ENCODE measurements around the gene TXNRD2. TPM values are rescaled to one million over a fixed set of nuclear protein-coding genes. Genes with fewer than 3 reads are reported as not detected.
"Not testable (repeated sequence)": the region's sequence is repeated elsewhere in the genome, so short reads cannot be mapped to it uniquely, and the experiment has no call there.

The TXNRD2 gene
- total RNA-seq, 1 donor from 2014 or later: 0.19 TPM

GRCh38 chr22:19884161-19884953 lies 57.3 kb downstream of the TXNRD2 start:
- Mint-ChIP-seq H3K9me3 (no peaks in the 10 kb centered on the region), H3K4me1 (peaks cover 31% of the 10 kb centered on the region), H3K36me3 (no peaks in the 10 kb centered on the region), H3K27ac (no peak overlapping the region), H3K27me3 (ENCODE audit: insufficient read depth, low read depth) (peaks cover 7% of the 10 kb centered on the region), H3K4me3 (no peak overlapping the region)
- no peak overlapping the region for H2AFZ ChIP-seq (replicated peaks)
- no peaks in the 10 kb centered on the region for H3K9me3 ChIP-seq (ENCODE audit: low read depth)
- peaks cover 8% of the 10 kb centered on the region for H3F3A ChIP-seq (ENCODE audit: low read depth)
- peaks cover 13% of the 10 kb centered on the region for H3K27me3 ChIP-seq
- H3K79me2 ChIP-seq (ENCODE audit: low read depth): no peaks in the 10 kb centered on the region
- H3K27ac ChIP-seq: no peak overlapping the region
- H3K4me3 ChIP-seq: no peak overlapping the region
- H3K4me1 ChIP-seq: peaks cover 22% of the 10 kb centered on the region
- no peaks in the 10 kb centered on the region for H4K20me1 ChIP-seq (ENCODE audit: low read depth)
- TF ChIP-seq CTCF (IDR thresholded peaks at IDR 0.05): no peak
- no peak for TF ChIP-seq EZH2 (IDR thresholded peaks at IDR 0.05)
- TF ChIP-seq EZH2phosphoT487 (IDR thresholded peaks at IDR 0.05): no peak
- no peaks in the 10 kb centered on the region for H3K36me3 ChIP-seq
- no peak overlapping the region for H3K9ac ChIP-seq
- DNase-seq (ENCODE audit: low spot score): no peak
- H3K4me2 ChIP-seq: no peak overlapping the region

- H3K4me1 Mint-ChIP-seq: peaks cover 38% of the 10 kb centered on the region
- H3K36me3 ChIP-seq; H3K9me3 Mint-ChIP-seq; H3K36me3 Mint-ChIP-seq; H3K27ac Mint-ChIP-seq; H3K4me3 ChIP-seq; H4K20me1 ChIP-seq (ENCODE audit: low read depth); H3K27ac ChIP-seq; H3K9me3 ChIP-seq (ENCODE audit: low read depth); DNase-seq (ENCODE audit: low spot score); H3K4me3 Mint-ChIP-seq; H2AFZ ChIP-seq (replicated peaks); H3K79me2 ChIP-seq (ENCODE audit: low read depth); H3K4me2 ChIP-seq; H3F3A ChIP-seq (ENCODE audit: low read depth); H3K9ac ChIP-seq; H3K27me3 Mint-ChIP-seq (ENCODE audit: insufficient read depth, low read depth): not testable (repeated sequence)
- peaks cover 13% of the 10 kb centered on the region for H3K27me3 ChIP-seq
- peaks cover 22% of the 10 kb centered on the region for H3K4me1 ChIP-seq
Measured at GRCh38 chr22:19883446-19883845, 58.2 kb downstream of the TXNRD2 start.

GRCh38 chr22:19882446-19883381 lies 58.9 kb downstream of the TXNRD2 start:
- Histone ChIP-seq H3K4me3 (no peak overlapping the region), H3K27ac (no peak overlapping the region), H3F3A (ENCODE audit: low read depth) (peaks cover 8% of the 10 kb centered on the region), H3K4me2 (no peak overlapping the region), H2AFZ (replicated peaks) (no peak overlapping the region), H3K4me1 (peaks cover 22% of the 10 kb centered on the region), H4K20me1 (ENCODE audit: low read depth) (no peaks in the 10 kb centered on the region), H3K9ac (no peak overlapping the region), H3K36me3 (no peaks in the 10 kb centered on the region), H3K9me3 (ENCODE audit: low read depth) (no peaks in the 10 kb centered on the region), H3K79me2 (ENCODE audit: low read depth) (no peaks in the 10 kb centered on the region), H3K27me3 (peaks cover 13% of the 10 kb centered on the region)
- TF ChIP-seq EZH2phosphoT487 (IDR thresholded peaks at IDR 0.05) (no peak), CTCF (IDR thresholded peaks at IDR 0.05) (no peak), EZH2 (IDR thresholded peaks at IDR 0.05) (no peak)
- H3K4me3 Mint-ChIP-seq: peak overlapping the region; percentile 69
- H3K27ac Mint-ChIP-seq: peak overlapping the region; percentile 98
- no peak for DNase-seq (ENCODE audit: low spot score)
- peaks cover 39% of the 10 kb centered on the region for H3K4me1 Mint-ChIP-seq
- H3K9me3 Mint-ChIP-seq: no peaks in the 10 kb centered on the region
- H3K27me3 Mint-ChIP-seq (ENCODE audit: insufficient read depth, low read depth): peaks cover 7% of the 10 kb centered on the region
- no peaks in the 10 kb centered on the region for H3K36me3 Mint-ChIP-seq
